DMS53 treated with DMSO at 0.1 percent for 48 hours (cell line): ENCODE data around the gene SNTG2.

Source experiments
- DNase-seq: peaks from one replicate; lab custom pipeline; 2025; ENCODE audit not compliant: unreplicated experiment; lab: John Stamatoyannopoulos, UW

The SNTG2 gene

DNA sequence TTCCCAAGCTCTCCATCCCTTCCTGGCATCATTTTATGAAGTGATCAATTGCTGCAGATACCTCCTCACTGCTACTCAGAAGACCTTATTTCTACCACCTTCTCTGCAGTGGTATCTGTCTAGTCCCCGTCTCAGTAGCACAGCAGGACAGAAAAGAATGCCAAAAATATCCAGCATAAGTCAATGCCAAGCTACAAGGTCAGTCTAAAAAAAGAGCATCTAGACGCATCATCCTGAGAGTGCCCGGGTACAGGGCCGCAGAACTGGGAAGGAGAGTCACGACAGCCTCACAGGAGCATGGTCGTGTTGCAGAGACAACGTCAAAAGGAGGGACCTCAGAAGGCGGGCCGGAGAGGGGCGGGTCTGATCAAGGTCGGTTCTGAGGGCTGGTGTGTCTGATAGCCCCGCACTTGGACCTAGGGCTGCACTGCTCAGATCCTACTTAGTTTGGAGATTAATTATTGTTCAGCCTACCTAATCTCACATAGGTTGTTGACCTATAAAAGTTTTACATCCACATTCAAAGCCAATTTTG, 24.3 kb upstream of the SNTG2 start:
- no peak for DNase-seq

GRCh38 chr2:926896-927295, 23.8 kb upstream of the SNTG2 start:
- DNase-seq, result no peak

- DNase-seq, result no peak
Observed at GRCh38 chr2:929011-929735, 21.5 kb upstream of the SNTG2 start.

DNA sequence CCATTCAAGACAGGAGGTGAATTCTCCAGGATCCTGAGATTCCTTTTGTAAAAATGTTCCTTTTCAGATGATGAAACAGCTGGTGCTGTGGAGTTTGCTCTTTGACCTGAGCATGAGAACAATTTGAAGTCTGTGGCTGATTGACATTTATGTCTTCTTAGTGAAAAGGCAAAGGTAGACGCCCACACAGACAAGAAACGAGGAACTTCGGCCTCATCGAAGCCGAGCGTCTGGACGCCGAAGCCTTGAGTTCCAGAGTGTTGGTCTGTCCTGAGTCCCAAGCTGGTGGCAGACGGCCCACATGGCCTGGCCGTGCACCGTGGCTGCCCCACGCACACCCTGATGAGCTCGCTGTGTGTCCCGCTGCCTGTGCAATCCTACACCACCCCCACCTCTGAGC, 20.7 kb upstream of the SNTG2 start:
- DNase-seq, result no peak

DNA sequence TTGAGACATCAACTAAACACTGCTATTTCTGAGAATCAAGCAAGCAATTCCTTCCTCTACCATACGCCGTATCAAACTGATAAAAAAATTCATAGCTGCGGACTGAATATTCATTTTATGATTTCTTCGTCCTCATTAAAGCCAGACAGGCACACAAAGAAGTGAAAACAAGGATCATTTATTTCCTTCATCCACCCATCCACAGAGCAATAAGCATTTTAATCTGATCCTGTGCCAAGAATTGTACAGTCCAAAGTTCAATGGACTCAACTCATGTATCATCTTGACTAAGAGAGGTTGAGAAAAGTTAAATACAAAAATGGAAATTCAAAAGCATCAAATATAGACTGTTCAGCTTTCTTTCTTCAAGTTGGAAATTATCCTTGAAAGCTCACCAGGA, 19.7 kb upstream of the SNTG2 start:
- no peak for DNase-seq

GRCh38 chr2:932320-933115, 18.1 kb upstream of the SNTG2 start:
- DNase-seq, result no peak

DNA sequence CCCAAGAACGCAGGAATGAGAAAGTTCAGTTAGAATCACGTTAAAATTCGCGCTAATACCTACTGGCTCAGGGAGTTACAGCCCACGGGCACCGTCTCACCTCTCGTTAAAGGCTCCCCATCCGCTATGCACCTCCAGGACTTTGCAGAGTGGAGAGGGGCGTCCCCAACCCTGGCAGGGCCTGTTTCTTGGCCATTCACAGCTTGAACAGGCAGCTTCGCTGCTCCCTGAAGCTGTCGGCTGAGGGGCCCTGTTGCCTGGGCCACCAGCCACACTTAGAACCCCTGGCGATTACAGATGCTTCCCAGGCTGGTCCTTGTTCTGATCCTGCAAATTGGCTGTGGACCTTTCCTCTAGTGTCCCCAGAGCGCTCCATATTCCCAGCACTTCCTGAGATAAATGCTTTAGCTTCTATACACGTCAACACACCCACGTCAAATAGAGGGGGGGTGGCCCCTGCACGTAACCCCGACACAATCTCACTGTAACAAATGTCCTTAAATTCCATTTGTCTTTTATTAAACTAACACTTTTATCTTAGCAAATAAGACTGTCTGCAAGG, 16.8 kb upstream of the SNTG2 start:
- DNase-seq, result no peak

- DNase-seq, result no peak
Observed at GRCh38 chr2:937530-937929, 13.1 kb upstream of the SNTG2 start.

- no peak for DNase-seq
Observed at GRCh38 chr2:938181-939005, 12.3 kb upstream of the SNTG2 start.

GRCh38 chr2:939936-940601, 10.6 kb upstream of the SNTG2 start:
- no peak for DNase-seq

GRCh38 chr2:941871-942270, 8.8 kb upstream of the SNTG2 start:
- no peak for DNase-seq

DNA sequence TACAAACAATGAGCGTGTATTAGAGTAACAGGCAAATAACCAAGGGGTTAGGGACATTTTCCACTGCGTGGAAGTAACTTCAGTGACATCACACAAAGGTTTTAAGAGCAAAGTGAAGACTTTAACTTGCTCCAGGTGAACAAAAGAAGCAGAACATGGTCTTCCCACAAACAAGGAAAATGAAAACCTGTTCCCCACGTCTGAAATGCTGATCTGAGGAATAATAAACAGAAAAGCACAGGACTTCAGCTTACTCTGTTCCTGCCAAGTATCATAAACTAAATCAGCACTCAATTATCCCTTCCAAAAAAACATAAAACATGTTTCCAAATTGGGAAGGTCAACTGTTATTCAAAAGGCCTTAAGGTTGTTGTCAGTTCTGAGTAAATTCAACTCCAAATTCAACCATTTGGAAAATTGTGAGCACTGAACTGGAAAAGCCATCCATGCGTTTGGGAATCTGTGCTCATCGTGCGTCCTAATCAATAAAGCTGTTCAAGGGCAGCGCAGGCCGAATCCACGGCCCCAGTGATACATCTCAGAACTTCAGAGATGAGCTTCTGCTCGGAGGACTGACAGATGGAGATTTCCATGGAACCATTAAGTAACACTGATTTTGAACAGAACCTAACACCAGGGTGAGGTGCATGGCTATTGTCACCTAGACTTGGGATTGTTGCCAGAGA, 7.7 kb upstream of the SNTG2 start:
- no peak for DNase-seq

GRCh38 chr2:943461-943797, 7.2 kb upstream of the SNTG2 start:
- no peak for DNase-seq

DNA sequence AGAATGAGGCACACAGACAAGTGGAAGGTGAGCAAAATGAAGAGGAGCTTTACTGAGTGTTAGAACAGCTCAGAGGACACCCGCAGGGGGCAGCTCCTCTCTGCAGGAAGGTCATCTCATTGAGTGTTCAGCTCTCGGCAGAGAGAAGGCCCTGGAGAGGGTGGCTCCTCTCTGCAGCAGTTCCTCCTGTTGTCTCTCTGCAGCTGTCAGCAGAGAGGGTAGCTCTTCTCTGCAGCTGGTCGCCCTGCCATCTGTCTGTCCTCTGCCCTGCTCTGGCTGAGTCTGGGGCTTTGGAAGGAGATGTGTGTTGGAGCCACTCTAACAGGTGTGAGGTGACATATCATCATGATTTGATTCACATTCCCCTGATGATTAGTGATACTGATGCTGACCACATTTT, 6.8 kb upstream of the SNTG2 start:
- DNase-seq, result no peak

GRCh38 chr2:944693-945092, 6.0 kb upstream of the SNTG2 start:
- no peak for DNase-seq

GRCh38 chr2:945104-945503, 5.5 kb upstream of the SNTG2 start:
- no peak for DNase-seq

GRCh38 chr2:946073-946948, 4.3 kb upstream of the SNTG2 start:
- DNase-seq, result no peak

- DNase-seq, result no peak
Observed at GRCh38 chr2:949384-950079, 1.1 kb upstream of the SNTG2 start.
